ENCODE results near the gene NELL2. TPM values are rescaled to one million over a fixed set of nuclear protein-coding genes. Genes with fewer than 3 reads are reported as not detected.

NELL2 gene
- total and polyA plus RNA-seq, 9 of the 15 experiments (the other 6 are each of a cell fraction or from before 2014, with no cell fraction given) = 0.32 to 1.1 (median 0.53) TPM

- CTCF ChIA-PET (ENCODE audit: low intra/inter-chr PET ratio) = no interaction called here
These were observed 294.4 kb downstream of the NELL2 start for GRCh38 chr12:44581642-44582242.

GRCh38 chr12:44574586-44574985, 301.5 kb downstream of the NELL2 start:
- H3K36me3 ChIP-seq (ENCODE audit: control insufficient read depth, insufficient read depth, low read length) = no peaks in the 10 kb centered on the region
- H3K9me3 ChIP-seq (replicated peaks; ENCODE audit: control insufficient read depth, insufficient read depth, low read depth, low read length) = no peaks in the 10 kb centered on the region
- no peak overlapping the region for H3K4me3 ChIP-seq
- ChIA-PET CTCF (ENCODE audit: low intra/inter-chr PET ratio) (no interaction called here), POLR2A (no interaction called here)
- H3K4me1 ChIP-seq (replicated peaks in 1 of 2; ENCODE audit: control insufficient read depth in 2 of 2, insufficient read depth in 2 of 2, low read length in 2 of 2) = no peaks in the 10 kb centered on the region
- H3K4me2 ChIP-seq (ENCODE audit: insufficient read depth, low read length) = no peak overlapping the region
- H3K27me3 ChIP-seq (ENCODE audit: control insufficient read depth in 2 of 2, insufficient read depth in 2 of 2, low read length in 2 of 2) = no peaks in the 10 kb centered on the region
- FAIRE-seq = no peak
- ATAC-seq = no peak
- H3K9ac ChIP-seq (ENCODE audit: insufficient read depth in 1 of 2, low read depth in 2 of 2, low read length in 2 of 2) = no peak overlapping the region
- intact Hi-C loops (cut with micrococcal nuclease) (no loop called here), in situ Hi-C loops (cut with MboI) (no loop called here)
- H3K9me1 ChIP-seq (ENCODE audit: control insufficient read depth, insufficient read depth, low read length) = no peaks in the 10 kb centered on the region
- no peaks in the 10 kb centered on the region for H4K20me1 ChIP-seq (replicated peaks; ENCODE audit: control insufficient read depth, insufficient read depth, low read length)
- BruUV-seq (replicated peaks) = no TSS peak
- no peak overlapping the region for H2AFZ ChIP-seq (ENCODE audit: low read depth, low read length)
- no peak for DNase-seq (ENCODE audit: extremely low read depth in 1 of 4, low spot score in 3 of 4)
- no peak overlapping the region for H3K27ac ChIP-seq (ENCODE audit: extremely low read depth, low read depth, low read length)
- H3K79me2 ChIP-seq (ENCODE audit: control insufficient read depth, insufficient read depth, low read length) = no peaks in the 10 kb centered on the region
- TF ChIP-seq ZFX (CRISPR knock-in tag; IDR thresholded peaks at IDR 0.05) (no peak), THAP7 (CRISPR knock-in tag; IDR thresholded peaks at IDR 0.05) (no peak), HMBOX1 (IDR thresholded peaks at IDR 0.05) (no peak), JUN (IDR thresholded peaks at IDR 0.05; ENCODE audit: borderline replicate concordance, low read depth, low read length) (no peak), JUN (CRISPR knock-in tag; IDR thresholded peaks at IDR 0.05; ENCODE audit: borderline replicate concordance) (no peak), HDAC1 (IDR thresholded peaks at IDR 0.05) (no peak), ID3 (CRISPR knock-in tag; IDR thresholded peaks at IDR 0.05) (no peak), ID3 (tag; IDR thresholded peaks at IDR 0.05) (no peak), NELFE (IDR thresholded peaks at IDR 0.05; ENCODE audit: insufficient read depth, insufficient read length) (no peak)

More at GRCh38 chr12:44581642-44582242, 294.4 kb downstream of the NELL2 start:
- no peak overlapping the region for H3K9ac ChIP-seq (ENCODE audit: insufficient read depth in 1 of 2, low read depth in 2 of 2, low read length in 2 of 2)
- no peaks in the 10 kb centered on the region for H3K79me2 ChIP-seq (ENCODE audit: control insufficient read depth, insufficient read depth, low read length)
- no peaks in the 10 kb centered on the region for H3K9me3 ChIP-seq (replicated peaks; ENCODE audit: control insufficient read depth, insufficient read depth, low read depth, low read length)
- H3K4me1 ChIP-seq (replicated peaks in 1 of 2; ENCODE audit: control insufficient read depth in 2 of 2, insufficient read depth in 2 of 2, low read length in 2 of 2) = no peaks in the 10 kb centered on the region
- H3K4me2 ChIP-seq (ENCODE audit: insufficient read depth, low read length) = no peak overlapping the region
- no peak overlapping the region for H2AFZ ChIP-seq (ENCODE audit: low read depth, low read length)
- H3K4me3 ChIP-seq = no peak overlapping the region
- no peaks in the 10 kb centered on the region for H3K9me1 ChIP-seq (ENCODE audit: control insufficient read depth, insufficient read depth, low read length)
- 0% methylated on average over 1 of the region's 1 CpG for WGBS (ENCODE audit: insufficient coverage, low coverage, missing lambda C conversion rate)
- DNase-seq (ENCODE audit: extremely low read depth in 1 of 4, low spot score in 3 of 4) = no peak
- no peaks in the 10 kb centered on the region for H4K20me1 ChIP-seq (replicated peaks; ENCODE audit: control insufficient read depth, insufficient read depth, low read length)
- FAIRE-seq = no peak
- H3K27me3 ChIP-seq (ENCODE audit: control insufficient read depth in 2 of 2, insufficient read depth in 2 of 2, low read length in 2 of 2) = no peaks in the 10 kb centered on the region
- H3K36me3 ChIP-seq (ENCODE audit: control insufficient read depth, insufficient read depth, low read length) = no peaks in the 10 kb centered on the region
- intact Hi-C loops (cut with micrococcal nuclease) (no loop called here), in situ Hi-C loops (cut with MboI) (no loop called here)
- TF ChIP-seq TAF9B (IDR thresholded peaks at IDR 0.05; ENCODE audit: partially characterized antibody) = no peak
- POLR2A ChIA-PET = no interaction called here
- BruUV-seq (replicated peaks) = no TSS peak
- no peak for ATAC-seq
- no peak overlapping the region for H3K27ac ChIP-seq (ENCODE audit: extremely low read depth, low read depth, low read length)

All from K562 (cell line).